ENCODE results near the gene RPP38.

RPP38 gene, protein sequence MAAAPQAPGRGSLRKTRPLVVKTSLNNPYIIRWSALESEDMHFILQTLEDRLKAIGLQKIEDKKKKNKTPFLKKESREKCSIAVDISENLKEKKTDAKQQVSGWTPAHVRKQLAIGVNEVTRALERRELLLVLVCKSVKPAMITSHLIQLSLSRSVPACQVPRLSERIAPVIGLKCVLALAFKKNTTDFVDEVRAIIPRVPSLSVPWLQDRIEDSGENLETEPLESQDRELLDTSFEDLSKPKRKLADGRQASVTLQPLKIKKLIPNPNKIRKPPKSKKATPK

DNA sequence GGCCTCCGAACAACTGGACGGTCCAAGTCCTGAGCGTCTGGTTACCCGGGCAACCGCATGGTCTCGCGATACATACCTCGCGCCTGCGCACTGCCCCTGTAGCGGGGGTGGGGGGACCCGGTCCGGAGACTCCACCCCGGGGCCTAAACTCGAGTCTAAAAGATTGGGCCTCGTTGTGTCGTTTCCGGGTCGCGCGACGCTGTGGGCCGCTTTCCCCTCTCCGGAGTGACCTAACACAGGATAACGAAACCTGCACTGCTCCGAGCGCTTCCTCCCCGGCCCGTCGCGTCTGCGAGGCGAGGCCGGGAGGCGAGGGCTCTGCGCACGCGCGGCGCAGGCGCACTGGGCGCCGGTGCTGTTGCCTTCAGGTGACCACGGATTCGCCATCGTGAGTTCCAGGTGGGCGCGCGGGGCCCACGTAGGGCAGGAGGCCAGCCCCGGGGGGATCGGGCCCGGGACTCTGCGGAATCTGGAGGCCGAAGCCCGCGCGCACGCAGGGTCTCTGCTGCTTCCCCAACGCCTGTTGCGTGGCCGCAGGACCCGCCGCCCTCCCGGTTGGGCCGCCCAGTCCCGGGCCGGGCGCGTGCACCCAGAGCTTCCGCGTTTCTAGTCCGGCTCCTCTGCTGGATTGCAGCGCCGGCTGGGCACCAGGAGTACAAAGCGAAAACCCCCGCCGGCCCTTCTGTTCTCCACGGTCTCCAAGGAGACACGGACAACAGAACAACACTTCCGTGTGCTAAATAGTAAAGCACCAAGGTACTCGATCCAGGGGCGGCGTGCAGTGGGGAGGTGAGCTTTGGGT, at the start of gene RPP38:
RPP38 (plus strand) TSS at position 345 of the 802 bp plus-strand sequence. CDS start 5,960 bp downstream, outside the sequence.
- Histone ChIP-seq H3K36me3 (ENCODE audit: control insufficient read depth, insufficient read depth, low read length) (peaks cover 15% of the 10 kb centered on the region), H3K9ac (ENCODE audit: low read length) (peak within 1 kb of the TSS; percentile 94), H3K4me1 (ENCODE audit: control insufficient read depth, insufficient read depth, low read length) (no peaks in the 10 kb centered on the region)

DNA sequence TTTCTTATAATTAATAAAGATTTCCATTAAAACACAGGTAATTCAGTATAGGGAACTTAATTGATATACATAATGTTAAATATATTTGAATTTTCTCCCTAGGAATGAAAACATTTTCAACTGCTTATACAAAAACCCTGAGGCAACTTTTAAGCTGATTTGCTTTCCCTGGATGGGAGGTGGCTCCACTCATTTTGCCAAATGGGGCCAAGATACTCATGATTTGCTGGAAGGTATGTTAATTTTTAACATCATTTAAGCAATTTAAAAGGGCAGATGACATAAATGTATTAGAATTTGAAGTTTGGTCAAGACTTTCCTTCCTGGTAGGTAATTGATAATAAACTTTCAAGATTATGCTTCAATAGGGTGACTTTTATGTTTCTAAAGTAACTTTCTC, 47.6 kb upstream of the RPP38 start:
- no peak overlapping the region for H3K4me3 ChIP-seq (ENCODE audit: low read depth, low read length)
- no peaks in the 10 kb centered on the region for H3K36me3 ChIP-seq (ENCODE audit: control insufficient read depth, insufficient read depth, low read length)

More for the DNA sequence above, at the start of gene RPP38:
- H3K9me3 ChIP-seq (ENCODE audit: control insufficient read depth, insufficient read depth, low read depth, low read length) = no peaks in the 10 kb centered on the region
- H3K27me3 ChIP-seq (ENCODE audit: control insufficient read depth, insufficient read depth, low read length) = no peaks in the 10 kb centered on the region
- H3K27ac ChIP-seq (ENCODE audit: low read depth, low read length) = peak within 1 kb of the TSS; percentile 78
- peak within 1 kb of the TSS; percentile 71 for H3K4me3 ChIP-seq (ENCODE audit: low read depth, low read length)

DNA sequence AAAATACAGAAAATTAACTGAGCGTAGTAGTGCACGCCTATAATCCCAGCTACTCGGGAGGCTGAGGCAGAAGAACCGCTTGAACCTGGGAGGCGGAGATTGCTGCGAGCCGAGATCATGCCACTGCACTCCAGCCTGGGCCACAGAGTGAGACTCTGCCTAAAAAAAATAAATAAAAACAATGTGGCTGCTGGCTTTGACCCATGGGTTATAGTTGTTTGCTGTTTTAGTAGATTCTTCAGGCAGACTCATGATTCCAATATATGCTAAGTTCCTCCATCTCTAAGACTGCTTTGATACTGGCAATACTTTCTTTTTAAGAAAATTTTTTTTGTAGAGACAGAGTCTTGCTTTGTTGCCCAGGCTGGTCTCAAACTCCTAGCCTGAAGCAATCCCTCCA, 45.0 kb upstream of the RPP38 start:
- Histone ChIP-seq H3K9me3 (ENCODE audit: control insufficient read depth, insufficient read depth, low read depth, low read length) (no peaks in the 10 kb centered on the region), H3K27ac (ENCODE audit: low read depth, low read length) (no peak overlapping the region), H3K4me1 (ENCODE audit: control insufficient read depth, insufficient read depth, low read length) (no peaks in the 10 kb centered on the region), H3K4me3 (ENCODE audit: low read depth, low read length) (no peak overlapping the region), H3K9ac (ENCODE audit: low read length) (no peak overlapping the region), H3K27me3 (ENCODE audit: control insufficient read depth, insufficient read depth, low read length) (no peaks in the 10 kb centered on the region), H3K36me3 (ENCODE audit: control insufficient read depth, insufficient read depth, low read length) (no peaks in the 10 kb centered on the region)

More for the DNA sequence above, 47.6 kb upstream of the RPP38 start:
- no peaks in the 10 kb centered on the region for H3K9me3 ChIP-seq (ENCODE audit: control insufficient read depth, insufficient read depth, low read depth, low read length)
- H3K27ac ChIP-seq (ENCODE audit: low read depth, low read length) = no peak overlapping the region
- peaks cover 2% of the 10 kb centered on the region; the same call in 1 of the 2 replicates for H3K4me1 ChIP-seq (ENCODE audit: control insufficient read depth, insufficient read depth, low read length)
- H3K27me3 ChIP-seq (ENCODE audit: control insufficient read depth, insufficient read depth, low read length) = no peaks in the 10 kb centered on the region
- no peak overlapping the region for H3K9ac ChIP-seq (ENCODE audit: low read length)

DNA sequence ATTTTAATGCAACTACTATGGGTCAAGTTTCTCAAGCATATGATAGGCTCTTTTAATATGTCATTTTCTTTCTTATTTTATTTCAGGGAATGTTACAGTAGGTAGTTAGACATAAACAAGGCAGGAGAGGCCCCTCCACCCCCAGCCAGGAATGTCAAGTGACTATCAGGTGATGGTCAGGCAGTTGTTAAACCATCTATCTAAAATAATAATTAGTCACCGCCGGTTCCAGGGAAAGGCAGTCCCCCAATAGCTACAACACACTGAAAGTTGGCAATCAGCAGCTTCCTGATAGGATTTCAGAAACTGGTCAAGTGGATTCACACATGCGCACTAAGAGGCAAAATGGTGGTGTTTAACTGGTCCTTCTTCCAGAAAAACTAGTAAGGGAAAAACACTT, 44.1 kb upstream of the RPP38 start:
- H3K36me3 ChIP-seq (ENCODE audit: control insufficient read depth, insufficient read depth, low read length) = no peaks in the 10 kb centered on the region
- H3K4me3 ChIP-seq (ENCODE audit: low read depth, low read length) = no peak overlapping the region
- no peaks in the 10 kb centered on the region for H3K27me3 ChIP-seq (ENCODE audit: control insufficient read depth, insufficient read depth, low read length)
- H3K27ac ChIP-seq (ENCODE audit: low read depth, low read length) = no peak overlapping the region
- H3K9ac ChIP-seq (ENCODE audit: low read length) = no peak overlapping the region
- H3K9me3 ChIP-seq (ENCODE audit: control insufficient read depth, insufficient read depth, low read depth, low read length) = no peaks in the 10 kb centered on the region
- H3K4me1 ChIP-seq (ENCODE audit: control insufficient read depth, insufficient read depth, low read length) = no peaks in the 10 kb centered on the region

DNA sequence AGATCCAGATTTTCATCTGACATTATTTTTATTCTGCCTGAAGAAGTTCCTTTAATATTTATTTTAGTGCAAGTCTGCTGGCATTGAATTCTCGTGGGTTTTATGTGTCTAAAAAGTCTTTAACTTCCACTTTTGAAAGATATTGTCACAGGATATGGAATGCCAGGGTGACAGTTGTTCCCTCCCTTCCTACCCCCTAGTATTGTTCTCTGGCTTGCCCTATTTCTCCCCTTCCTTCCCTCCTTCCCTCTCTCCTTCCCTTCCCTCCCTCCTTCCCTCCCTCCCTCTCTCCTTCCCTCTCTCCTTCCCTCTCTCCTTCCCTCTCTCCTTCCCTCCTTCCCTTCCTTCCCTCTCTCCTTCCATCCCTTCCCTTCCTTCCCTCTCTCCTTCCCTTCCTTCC, 38.5 kb upstream of the RPP38 start:
- peaks cover 6% of the 10 kb centered on the region; the same call in 1 of the 2 replicates for H3K9me3 ChIP-seq (ENCODE audit: control insufficient read depth, insufficient read depth, low read depth, low read length)
- H3K4me1 ChIP-seq (ENCODE audit: control insufficient read depth, insufficient read depth, low read length) = no peaks in the 10 kb centered on the region
- no peak overlapping the region for H3K9ac ChIP-seq (ENCODE audit: low read length)
- no peaks in the 10 kb centered on the region for H3K36me3 ChIP-seq (ENCODE audit: control insufficient read depth, insufficient read depth, low read length)
- H3K4me3 ChIP-seq (ENCODE audit: low read depth, low read length) = no peak overlapping the region
- no peaks in the 10 kb centered on the region for H3K27me3 ChIP-seq (ENCODE audit: control insufficient read depth, insufficient read depth, low read length)
- H3K27ac ChIP-seq (ENCODE audit: low read depth, low read length) = no peak overlapping the region

DNA sequence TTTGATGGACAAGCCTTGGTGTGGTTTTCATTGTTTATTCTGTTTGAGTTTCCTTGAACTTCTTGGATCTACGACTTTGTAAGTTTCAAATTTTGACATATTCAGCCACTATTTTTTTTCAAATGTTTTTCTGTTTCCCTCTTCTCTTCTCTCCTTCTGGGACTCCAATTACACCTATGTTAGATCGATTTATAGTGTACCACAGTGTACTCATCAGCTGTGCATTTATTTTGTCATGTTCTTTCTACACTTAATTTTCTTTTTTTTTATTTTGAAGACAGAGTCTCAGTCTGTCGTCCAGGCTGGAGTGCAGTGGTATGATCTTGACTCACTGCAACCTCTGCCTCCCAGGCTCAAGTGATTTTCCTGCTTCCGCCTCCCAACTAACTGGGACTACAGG, 37.2 kb upstream of the RPP38 start:
- H3K27me3 ChIP-seq (ENCODE audit: control insufficient read depth, insufficient read depth, low read length) = no peaks in the 10 kb centered on the region
- peaks cover 6% of the 10 kb centered on the region for H3K9me3 ChIP-seq (ENCODE audit: control insufficient read depth, insufficient read depth, low read depth, low read length)
- H3K4me1 ChIP-seq (ENCODE audit: control insufficient read depth, insufficient read depth, low read length) = no peaks in the 10 kb centered on the region
- no peak overlapping the region for H3K27ac ChIP-seq (ENCODE audit: low read depth, low read length)
- H3K9ac ChIP-seq (ENCODE audit: low read length) = no peak overlapping the region
- H3K4me3 ChIP-seq (ENCODE audit: low read depth, low read length) = no peak overlapping the region
- H3K36me3 ChIP-seq (ENCODE audit: control insufficient read depth, insufficient read depth, low read length) = no peaks in the 10 kb centered on the region

DNA sequence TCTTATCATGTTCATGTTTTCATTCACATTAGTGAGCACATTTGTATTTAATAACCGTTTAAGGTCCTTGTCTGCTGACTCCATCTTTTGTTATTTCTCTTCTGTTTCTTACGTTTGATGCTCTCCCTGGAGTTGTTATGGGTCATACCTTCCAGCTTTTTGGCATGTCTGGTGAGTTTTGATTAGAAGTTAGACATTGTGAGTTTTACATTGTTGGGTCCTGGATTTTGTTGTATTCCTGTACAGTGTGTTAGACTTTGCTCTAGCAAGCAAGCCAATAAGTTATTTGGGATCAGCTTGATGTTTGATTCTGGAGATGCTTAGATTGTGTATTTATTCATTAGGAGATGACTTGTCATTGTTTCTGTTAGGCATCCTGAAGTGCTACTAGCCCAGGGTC, 36.5 kb upstream of the RPP38 start:
- no peak overlapping the region for H3K9ac ChIP-seq (ENCODE audit: low read length)
- H3K27ac ChIP-seq (ENCODE audit: low read depth, low read length) = no peak overlapping the region
- H3K4me3 ChIP-seq (ENCODE audit: low read depth, low read length) = no peak overlapping the region
- no peaks in the 10 kb centered on the region for H3K36me3 ChIP-seq (ENCODE audit: control insufficient read depth, insufficient read depth, low read length)
- peaks cover 13% of the 10 kb centered on the region for H3K9me3 ChIP-seq (ENCODE audit: control insufficient read depth, insufficient read depth, low read depth, low read length)
- no peaks in the 10 kb centered on the region for H3K4me1 ChIP-seq (ENCODE audit: control insufficient read depth, insufficient read depth, low read length)
- H3K27me3 ChIP-seq (ENCODE audit: control insufficient read depth, insufficient read depth, low read length) = no peaks in the 10 kb centered on the region

DNA sequence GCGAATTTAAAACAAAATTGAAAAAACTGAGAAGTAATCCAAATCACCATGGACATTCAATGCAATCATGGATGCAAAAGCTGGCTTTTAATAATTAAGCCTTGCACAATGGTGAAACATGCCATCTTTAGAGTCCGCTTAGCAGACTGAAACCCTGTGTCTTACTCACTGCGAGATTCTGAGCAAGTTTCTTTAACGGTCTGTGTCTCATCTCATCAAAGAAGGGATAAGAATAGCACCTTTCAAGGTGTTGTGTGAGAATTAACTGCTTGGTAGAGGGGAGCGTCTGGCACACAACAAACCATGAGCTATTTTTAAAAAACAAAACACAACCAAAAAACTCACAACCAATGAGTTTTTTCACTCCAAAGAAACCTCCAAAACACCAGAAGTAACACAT, 30.0 kb upstream of the RPP38 start:
- Histone ChIP-seq H3K36me3 (ENCODE audit: control insufficient read depth, insufficient read depth, low read length) (no peaks in the 10 kb centered on the region), H3K4me3 (ENCODE audit: low read depth, low read length) (no peak overlapping the region), H3K4me1 (ENCODE audit: control insufficient read depth, insufficient read depth, low read length) (no peaks in the 10 kb centered on the region), H3K27me3 (ENCODE audit: control insufficient read depth, insufficient read depth, low read length) (no peaks in the 10 kb centered on the region), H3K27ac (ENCODE audit: low read depth, low read length) (no peak overlapping the region), H3K9me3 (ENCODE audit: control insufficient read depth, insufficient read depth, low read depth, low read length) (peaks cover 21% of the 10 kb centered on the region), H3K9ac (ENCODE audit: low read length) (no peak overlapping the region)

DNA sequence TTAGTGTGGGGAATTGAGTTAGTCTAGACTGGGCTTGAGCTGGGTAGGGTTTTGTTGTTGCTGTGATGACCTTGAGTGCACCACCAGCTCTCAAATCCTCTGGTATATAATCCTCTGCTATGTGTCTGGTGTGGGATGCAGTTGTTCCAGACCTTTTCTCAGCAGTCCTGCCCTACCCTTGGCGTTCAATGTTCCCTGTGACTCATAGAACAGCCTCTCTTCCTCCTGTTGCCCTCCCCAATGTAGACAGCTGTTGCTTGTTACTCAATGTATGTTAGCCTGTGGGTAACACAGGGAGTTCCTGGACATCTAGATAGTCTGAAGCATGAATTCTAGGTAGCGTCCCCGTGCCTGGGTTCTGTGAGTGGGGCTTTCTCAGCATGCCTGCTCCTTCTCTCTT, 28.4 kb upstream of the RPP38 start:
- H3K9ac ChIP-seq (ENCODE audit: low read length) = no peak overlapping the region
- H3K9me3 ChIP-seq (ENCODE audit: control insufficient read depth, insufficient read depth, low read depth, low read length) = peaks cover 32% of the 10 kb centered on the region
- no peaks in the 10 kb centered on the region for H3K36me3 ChIP-seq (ENCODE audit: control insufficient read depth, insufficient read depth, low read length)
- H3K27ac ChIP-seq (ENCODE audit: low read depth, low read length) = no peak overlapping the region
- H3K27me3 ChIP-seq (ENCODE audit: control insufficient read depth, insufficient read depth, low read length) = no peaks in the 10 kb centered on the region
- no peak overlapping the region for H3K4me3 ChIP-seq (ENCODE audit: low read depth, low read length)
- H3K4me1 ChIP-seq (ENCODE audit: control insufficient read depth, insufficient read depth, low read length) = no peaks in the 10 kb centered on the region

DNA sequence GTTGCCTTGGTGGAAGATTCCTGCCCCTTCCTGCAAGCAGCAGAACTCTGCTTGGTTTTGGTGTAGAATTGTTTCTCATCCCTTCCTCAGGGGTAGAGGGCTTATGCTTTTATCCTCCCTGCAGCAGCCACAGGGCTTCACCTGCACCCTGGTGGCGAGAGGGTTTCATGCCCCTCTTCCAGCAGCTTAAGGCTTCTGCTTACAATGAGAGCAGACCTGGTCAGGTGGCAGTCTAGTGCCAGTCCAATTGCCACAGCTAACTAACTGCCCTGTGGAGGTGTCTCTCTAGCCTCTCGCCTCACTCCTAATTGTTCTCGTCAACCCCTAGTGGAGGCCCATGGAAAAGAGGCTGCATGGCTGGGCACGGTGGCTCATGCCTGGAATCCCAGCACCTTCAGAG, 27.9 kb upstream of the RPP38 start:
- no peak overlapping the region for H3K9ac ChIP-seq (ENCODE audit: low read length)
- H3K4me1 ChIP-seq (ENCODE audit: control insufficient read depth, insufficient read depth, low read length) = no peaks in the 10 kb centered on the region

DNA sequence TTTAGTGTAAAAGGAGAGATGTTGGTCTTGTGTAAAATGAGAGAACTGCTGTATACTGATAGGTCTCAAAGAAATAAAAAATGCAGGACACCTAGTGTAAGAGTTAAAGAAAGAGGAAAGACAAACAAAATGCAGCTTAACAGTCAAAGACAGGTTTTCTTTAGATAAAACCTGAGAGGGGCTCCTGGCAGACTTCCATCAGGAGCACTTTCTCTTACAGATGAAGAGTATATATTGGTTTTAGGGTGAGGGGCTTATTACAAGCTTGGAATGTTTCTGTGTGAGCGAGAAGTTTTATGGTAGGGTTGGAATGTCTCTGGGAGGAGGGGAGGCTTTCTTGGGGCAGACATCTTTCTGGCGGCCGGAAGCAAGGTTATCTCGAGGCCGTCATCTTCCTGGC, 24.8 kb upstream of the RPP38 start:
- Histone ChIP-seq H3K9ac (ENCODE audit: low read length) (no peak overlapping the region), H3K27me3 (ENCODE audit: control insufficient read depth, insufficient read depth, low read length) (no peaks in the 10 kb centered on the region), H3K27ac (ENCODE audit: low read depth, low read length) (no peak overlapping the region), H3K36me3 (ENCODE audit: control insufficient read depth, insufficient read depth, low read length) (no peaks in the 10 kb centered on the region), H3K4me1 (ENCODE audit: control insufficient read depth, insufficient read depth, low read length) (no peaks in the 10 kb centered on the region), H3K4me3 (ENCODE audit: low read depth, low read length) (no peak overlapping the region), H3K9me3 (ENCODE audit: control insufficient read depth, insufficient read depth, low read depth, low read length) (peaks cover 25% of the 10 kb centered on the region)

More for the DNA sequence above, 27.9 kb upstream of the RPP38 start:
- Histone ChIP-seq H3K4me3 (ENCODE audit: low read depth, low read length) (no peak overlapping the region), H3K9me3 (ENCODE audit: control insufficient read depth, insufficient read depth, low read depth, low read length) (peaks cover 36% of the 10 kb centered on the region), H3K27me3 (ENCODE audit: control insufficient read depth, insufficient read depth, low read length) (no peaks in the 10 kb centered on the region), H3K27ac (ENCODE audit: low read depth, low read length) (no peak overlapping the region), H3K36me3 (ENCODE audit: control insufficient read depth, insufficient read depth, low read length) (no peaks in the 10 kb centered on the region)

Measured in HUES6 (cell line).